CD4-positive, CD25-positive, alpha-beta regulatory T cell (primary cell): Measurements from ENCODE around the gene TMEM30A. TPM values are rescaled to one million over a fixed set of nuclear protein-coding genes. Genes with fewer than 3 reads are reported as not detected.

Source experiments
- ATAC-seq, 2 donors: fragments of 150-1000 bp; cut with Tn5 transposase; one replicate each; pipeline ENCODE4 v1.10.0; 2021; ENCODE audit warnings: low read depth in 2 of 2, moderate number of reproducible peaks in 2 of 2, moderate library complexity in 1 of 2
- DNase-seq, 3 donors: peaks; one replicate each; pipeline versions ENCODE4 v3.0.0 to v3.0.0-alpha.2; 2012 to 2022; ENCODE audit warnings: mixed read lengths in 1 of 3
- H3K27ac ChIP-seq: one replicate; pipeline ENCODE4 v1.7.0; 2013; ENCODE audit warnings: mild to moderate bottlenecking, low read length; ENCODE audit not compliant: insufficient read depth, poor library complexity, severe bottlenecking
- H3K27me3 ChIP-seq: one replicate; pipeline ENCODE4 v1.7.0; 2013; ENCODE audit warnings: low read length; ENCODE audit not compliant: control insufficient read depth, insufficient read depth
- H3K36me3 ChIP-seq: one replicate; pipeline ENCODE4 v1.7.0; 2013; ENCODE audit warnings: mild to moderate bottlenecking, low read length, moderate library complexity; ENCODE audit not compliant: control insufficient read depth, insufficient read depth
- H3K4me1 ChIP-seq: 2 replicates; pipeline ENCODE4 v1.7.0; 2013; ENCODE audit warnings: mild to moderate bottlenecking, low read length; ENCODE audit not compliant: insufficient read depth, control insufficient read depth, poor library complexity, severe bottlenecking
- H3K4me3 ChIP-seq: one replicate; pipeline ENCODE4 v1.7.0; 2013; ENCODE audit warnings: low read depth, mild to moderate bottlenecking, low read length, moderate library complexity
- H3K9me3 ChIP-seq, 2 experiments: 1 replicate in 1 of 2; 2 replicates in 1 of 2; pipeline ENCODE4 v1.7.0; 2013; ENCODE audit warnings: low read length in 2 of 2, mild to moderate bottlenecking in 1 of 2, moderate library complexity in 1 of 2; ENCODE audit not compliant: control insufficient read depth in 2 of 2
- H3K27ac Mint-ChIP-seq, 3 donors: one replicate each; pipeline ENCODE4 v1.8.0; 2020 to 2022; ENCODE audit warnings: mild to moderate bottlenecking in 3 of 3, mixed read lengths in 3 of 3, moderate library complexity in 2 of 3
- H3K27me3 Mint-ChIP-seq: one replicate; pipeline ENCODE4 v1.8.0; 2022; ENCODE audit warnings: mild to moderate bottlenecking, mixed read lengths
- H3K36me3 Mint-ChIP-seq: one replicate; pipeline ENCODE4 v1.8.0; 2020; ENCODE audit warnings: mixed read lengths
- H3K4me1 Mint-ChIP-seq, 4 donors: one replicate each; pipeline ENCODE4 v1.8.0; 2020 to 2022; ENCODE audit warnings: mixed read lengths in 4 of 4, mild to moderate bottlenecking in 1 of 4
- H3K4me3 Mint-ChIP-seq, 4 donors: one replicate each; pipeline ENCODE4 v1.8.0; 2020 to 2022; ENCODE audit warnings: mild to moderate bottlenecking in 4 of 4, mixed read lengths in 4 of 4, moderate library complexity in 3 of 4
- H3K9me3 Mint-ChIP-seq, 7 donors: one replicate each; pipeline ENCODE4 v1.8.0; 2020 to 2022; ENCODE audit warnings: mixed read lengths in 7 of 7, mild to moderate bottlenecking in 3 of 7, moderate library complexity in 2 of 7
- polyA plus RNA-seq, 4 donors: library from polyadenylated mRNA; unstranded; fragments of 300-500 nt; fragmentation: Illumina TruSeq; gene quantifications; one replicate each; pipeline ENCODE4 v1.2.3, GENCODE V29; 2021
- total RNA-seq: library from RNA; stranded (reverse); gene quantifications from one replicate; pipeline ENCODE4 v1.2.3, GENCODE V29; 2022

The TMEM30A gene
- total and polyA plus RNA-seq, 5 donors from 2014 or later = 32.5 to 45.5 (median 41.2) TPM

DNA sequence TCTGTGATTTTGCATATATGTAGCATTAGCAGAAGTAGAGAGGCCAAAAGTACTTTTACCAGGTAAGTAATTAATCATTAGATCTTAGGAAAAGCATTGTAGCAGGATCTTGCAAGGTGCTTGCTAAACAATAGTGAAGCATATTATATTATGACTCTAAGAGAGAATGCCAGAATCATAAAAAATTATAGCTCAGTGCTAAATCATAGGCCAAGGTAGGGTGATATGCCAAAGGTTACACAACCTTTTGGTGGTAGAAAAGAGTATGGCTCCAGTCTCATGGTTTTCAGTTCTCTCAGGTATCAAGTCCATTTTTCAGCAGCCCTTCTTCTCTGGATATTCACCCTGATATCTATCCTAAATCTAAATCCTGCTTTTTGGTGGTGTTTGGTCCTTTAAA lies 16.9 kb upstream of the TMEM30A start:
- Histone ChIP-seq H3K4me3 (no peak overlapping the region), H3K27ac (no peak overlapping the region), H3K4me1 (no peaks in the 10 kb centered on the region), H3K27me3 (peaks cover 3% of the 10 kb centered on the region), H3K9me3 (no peaks in the 10 kb centered on the region), H3K36me3 (no peaks in the 10 kb centered on the region)
- no peaks in the 10 kb centered on the region for H3K36me3 Mint-ChIP-seq
- no peaks in the 10 kb centered on the region for H3K9me3 Mint-ChIP-seq
- DNase-seq (no peak), ATAC-seq (no peak)
- peaks cover 0 to 2% (median under 1%) of the 10 kb centered on the region in 4 donors for H3K4me1 Mint-ChIP-seq
- no peak overlapping the region for H3K27ac Mint-ChIP-seq
- H3K4me3 Mint-ChIP-seq = no peak overlapping the region
- H3K27me3 Mint-ChIP-seq = no peaks in the 10 kb centered on the region

DNA sequence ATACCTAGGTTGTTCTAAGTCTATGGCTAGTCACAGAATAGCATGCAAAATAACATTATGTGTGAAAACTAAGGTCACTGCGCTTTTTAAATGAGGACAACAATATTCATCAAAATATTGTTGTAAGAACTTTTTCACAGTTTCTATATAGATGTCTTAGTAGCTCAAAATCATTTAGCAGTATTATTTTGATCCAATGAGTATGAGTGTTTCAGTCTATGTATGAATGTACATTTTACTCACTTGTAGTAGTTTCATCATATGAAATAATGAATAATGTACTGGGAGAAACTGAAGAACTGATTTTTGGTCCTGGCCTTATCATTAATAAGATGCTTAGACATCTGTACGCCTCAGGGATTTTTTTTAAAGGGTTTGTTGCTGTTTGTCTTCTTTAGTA lies 16.5 kb upstream of the TMEM30A start:
- Histone ChIP-seq H3K27ac (no peak overlapping the region), H3K4me3 (no peak overlapping the region), H3K9me3 (no peaks in the 10 kb centered on the region), H3K36me3 (no peaks in the 10 kb centered on the region), H3K4me1 (no peaks in the 10 kb centered on the region), H3K27me3 (peaks cover 3% of the 10 kb centered on the region)
- H3K4me1 Mint-ChIP-seq = peaks cover 0 to under 1% (median under 1%) of the 10 kb centered on the region in 4 donors
- no peak overlapping the region for H3K4me3 Mint-ChIP-seq
- ATAC-seq (no peak), DNase-seq (no peak)
- no peak overlapping the region for H3K27ac Mint-ChIP-seq
- H3K27me3 Mint-ChIP-seq = no peaks in the 10 kb centered on the region
- no peaks in the 10 kb centered on the region for H3K9me3 Mint-ChIP-seq
- no peaks in the 10 kb centered on the region for H3K36me3 Mint-ChIP-seq

DNA sequence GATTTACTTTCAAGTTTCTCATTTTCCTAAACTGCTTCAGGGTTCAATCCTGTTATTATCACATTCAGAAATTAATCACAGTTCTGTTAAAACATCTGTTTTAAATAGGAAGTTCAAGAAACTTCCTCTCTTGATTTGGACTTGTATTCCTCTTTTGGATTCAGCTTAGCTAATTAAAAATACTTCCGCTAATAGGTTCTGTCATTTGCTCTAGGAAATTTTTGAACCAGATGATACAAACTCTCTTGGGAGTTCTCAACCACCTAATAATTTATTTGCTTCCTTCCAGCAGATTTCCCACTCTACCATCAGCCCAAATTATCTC lies 15.9 kb upstream of the TMEM30A start:
- DNase-seq (no peak), ATAC-seq (no peak)
- Histone ChIP-seq H3K27ac (no peak overlapping the region), H3K27me3 (peaks cover 3% of the 10 kb centered on the region), H3K4me3 (no peak overlapping the region), H3K36me3 (no peaks in the 10 kb centered on the region), H3K9me3 (no peaks in the 10 kb centered on the region), H3K4me1 (no peaks in the 10 kb centered on the region)
- no peaks in the 10 kb centered on the region for H3K9me3 Mint-ChIP-seq
- no peak overlapping the region for H3K27ac Mint-ChIP-seq
- H3K36me3 Mint-ChIP-seq = no peaks in the 10 kb centered on the region
- H3K4me3 Mint-ChIP-seq = no peak overlapping the region
- H3K4me1 Mint-ChIP-seq = no peaks in the 10 kb centered on the region
- H3K27me3 Mint-ChIP-seq = no peaks in the 10 kb centered on the region

DNA sequence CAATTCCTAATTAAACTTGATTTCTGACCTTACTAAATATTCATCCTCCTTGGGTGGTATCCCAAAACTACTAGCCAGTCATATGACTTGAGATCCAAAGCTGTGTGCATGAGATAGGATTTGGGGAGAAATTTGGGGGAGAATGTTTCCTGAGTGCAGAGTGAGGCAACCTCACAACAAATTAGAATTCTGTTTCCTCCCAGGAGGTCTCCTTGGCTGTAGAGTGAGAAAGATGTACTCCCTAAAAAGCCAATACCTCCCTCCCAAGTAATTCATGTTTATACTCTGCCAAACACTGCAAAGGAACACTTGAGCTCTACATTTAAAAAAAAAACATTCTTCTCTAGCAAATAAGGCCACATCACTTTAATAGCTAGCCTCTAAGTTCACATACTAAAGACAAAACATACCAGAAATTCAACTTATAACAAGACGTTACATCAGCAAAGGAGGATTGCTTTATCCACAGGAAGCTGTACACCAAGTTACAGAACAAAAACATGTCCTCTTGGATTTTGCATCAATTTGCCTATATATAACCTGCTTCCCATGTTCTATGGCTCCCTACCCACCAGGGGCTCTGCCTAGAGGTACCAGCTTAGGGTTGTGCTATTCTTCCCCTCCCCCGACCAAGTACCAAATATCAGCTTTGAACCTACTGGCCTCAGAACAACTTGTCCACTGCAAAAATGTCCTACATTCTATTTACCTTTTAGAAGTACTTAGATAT lies 15.4 kb upstream of the TMEM30A start:
- no peak overlapping the region for H3K4me3 Mint-ChIP-seq

DNA sequence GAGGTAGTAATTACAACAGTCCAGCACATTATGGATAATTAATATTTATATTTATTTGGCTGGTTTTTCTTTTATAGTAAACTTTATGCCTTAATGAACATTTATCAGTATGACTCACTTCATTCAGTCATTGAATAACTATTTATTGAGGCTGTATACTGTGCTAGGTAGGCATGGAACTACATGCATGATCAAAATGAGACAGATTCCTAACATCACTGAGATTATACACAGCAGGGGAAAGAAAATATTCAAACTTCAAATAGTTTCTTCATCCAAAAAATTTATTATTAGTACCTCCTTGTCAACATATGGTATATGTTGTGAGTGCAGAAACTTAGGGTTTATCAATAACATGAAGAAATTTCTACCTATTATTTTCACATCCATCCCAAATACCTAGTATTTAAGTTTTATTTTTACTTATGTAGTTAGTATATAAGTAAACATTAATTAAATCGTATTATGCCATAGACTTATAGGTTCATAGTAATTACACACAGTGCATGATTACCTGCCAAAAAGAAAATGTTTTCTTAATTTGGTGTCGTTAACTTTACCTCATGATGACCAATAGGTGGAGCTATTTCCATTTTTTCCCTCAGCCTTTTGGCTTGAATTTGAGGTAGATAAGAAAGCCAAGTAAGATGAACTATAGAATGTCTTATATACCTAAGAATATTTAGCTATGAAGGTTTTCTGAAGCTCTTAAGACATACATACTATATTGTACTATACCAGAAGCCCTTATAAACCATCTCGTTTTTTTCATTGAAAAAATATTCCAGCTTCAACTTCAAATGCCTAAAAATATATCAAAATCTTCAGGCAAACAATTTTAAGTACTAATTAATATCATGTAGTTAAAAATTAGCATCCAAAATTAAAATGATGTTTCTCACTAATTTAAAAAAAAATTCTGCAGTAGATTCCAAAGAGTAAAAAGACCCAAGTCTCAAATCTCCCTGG lies 12.5 kb upstream of the TMEM30A start:
- H3K27ac Mint-ChIP-seq = no peak overlapping the region
- Histone ChIP-seq H3K27ac (no peak overlapping the region), H3K4me3 (no peak overlapping the region), H3K36me3 (no peaks in the 10 kb centered on the region), H3K27me3 (no peaks in the 10 kb centered on the region), H3K9me3 (no peaks in the 10 kb centered on the region), H3K4me1 (no peaks in the 10 kb centered on the region)
- peak; percentile 58 for ATAC-seq
- no peaks in the 10 kb centered on the region for H3K27me3 Mint-ChIP-seq
- peak in 2 of 3 donors; percentile 59 to 78 for DNase-seq
- no peaks in the 10 kb centered on the region for H3K9me3 Mint-ChIP-seq
- H3K36me3 Mint-ChIP-seq = no peaks in the 10 kb centered on the region
- H3K4me1 Mint-ChIP-seq = no peaks in the 10 kb centered on the region
- no peak overlapping the region for H3K4me3 Mint-ChIP-seq

More for the DNA sequence above, 15.4 kb upstream of the TMEM30A start:
- DNase-seq (no peak), ATAC-seq (no peak)
- Histone ChIP-seq H3K27ac (no peak overlapping the region), H3K4me1 (no peaks in the 10 kb centered on the region), H3K4me3 (no peak overlapping the region), H3K27me3 (peaks cover 2% of the 10 kb centered on the region), H3K36me3 (no peaks in the 10 kb centered on the region), H3K9me3 (no peaks in the 10 kb centered on the region)
- no peaks in the 10 kb centered on the region for H3K36me3 Mint-ChIP-seq
- H3K27me3 Mint-ChIP-seq = no peaks in the 10 kb centered on the region
- peak overlapping the region in 1 of 3 donors; percentile 11 for H3K27ac Mint-ChIP-seq
- H3K4me1 Mint-ChIP-seq = no peaks in the 10 kb centered on the region
- H3K9me3 Mint-ChIP-seq = no peaks in the 10 kb centered on the region

DNA sequence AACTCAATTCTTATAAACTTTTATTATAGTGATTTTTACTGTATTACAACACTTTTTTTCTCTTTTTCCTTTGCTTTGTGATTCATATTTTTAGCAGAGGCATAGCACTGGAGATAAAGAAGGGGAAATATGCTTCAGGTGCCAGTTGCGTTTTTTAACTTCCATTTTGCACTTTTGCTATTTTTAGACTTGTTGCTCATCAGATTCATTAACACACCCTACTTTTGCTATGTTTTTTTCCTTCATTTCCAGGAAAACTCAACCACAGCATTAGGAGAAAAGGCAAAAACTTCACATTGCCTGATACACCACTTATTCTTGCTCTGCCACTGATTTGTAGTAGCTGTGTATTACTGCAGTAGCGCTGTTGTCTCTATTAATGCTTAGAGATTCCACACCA lies 8.0 kb upstream of the TMEM30A start:
- Mint-ChIP-seq H3K36me3 (peaks cover 3% of the 10 kb centered on the region), H3K9me3 (no peaks in the 10 kb centered on the region), H3K27me3 (no peaks in the 10 kb centered on the region), H3K4me1 (peaks cover 0 to 16% (median 6%) of the 10 kb centered on the region in 4 donors), H3K4me3 (no peak overlapping the region), H3K27ac (no peak overlapping the region)
- Histone ChIP-seq H3K36me3 (no peaks in the 10 kb centered on the region), H3K27me3 (no peaks in the 10 kb centered on the region), H3K4me1 (no peaks in the 10 kb centered on the region), H3K9me3 (no peaks in the 10 kb centered on the region), H3K27ac (no peak overlapping the region), H3K4me3 (no peak overlapping the region)
- ATAC-seq (no peak), DNase-seq (no peak)

DNA sequence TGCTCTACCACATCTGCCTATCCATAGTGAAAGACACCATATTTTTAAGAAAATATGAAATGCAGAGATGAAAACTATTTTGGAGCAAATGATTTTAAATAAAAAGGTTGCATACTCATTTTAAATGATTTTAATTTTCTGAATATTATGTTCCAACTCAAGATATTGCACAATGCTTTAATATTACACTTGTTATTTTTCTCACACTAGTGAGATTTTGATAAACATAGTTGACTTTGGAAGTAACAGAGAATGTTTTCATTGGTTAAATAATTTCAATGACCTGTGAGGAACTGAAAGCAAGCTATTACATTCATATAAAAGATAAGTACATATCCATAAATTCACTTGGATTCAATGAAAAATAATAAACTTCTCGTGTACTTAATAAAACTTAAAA lies 7.2 kb upstream of the TMEM30A start:
- DNase-seq (no peak), ATAC-seq (no peak)
- Histone ChIP-seq H3K27me3 (no peaks in the 10 kb centered on the region), H3K4me1 (no peaks in the 10 kb centered on the region), H3K4me3 (no peak overlapping the region), H3K9me3 (no peaks in the 10 kb centered on the region), H3K27ac (no peak overlapping the region), H3K36me3 (no peaks in the 10 kb centered on the region)
- Mint-ChIP-seq H3K27me3 (no peaks in the 10 kb centered on the region), H3K27ac (no peak overlapping the region), H3K36me3 (peaks cover 3% of the 10 kb centered on the region), H3K4me3 (no peak overlapping the region), H3K4me1 (peaks cover 5 to 24% (median 13%) of the 10 kb centered on the region in 4 donors), H3K9me3 (no peaks in the 10 kb centered on the region)
